ENCODE data around the gene MPP2.

MPP2 gene

GRCh38 chr17:43912635-43913304 is 5.4 kb upstream of the MPP2 start:
- no peak overlapping the region for H3K4me3 ChIP-seq (ENCODE audit: low read depth, low read length)
- no peak for DNase-seq (ENCODE audit: low read depth)
- no peak for TF ChIP-seq CTCF (IDR thresholded peaks at IDR 0.05; ENCODE audit: insufficient read depth, low read depth, low read length, missing control alignments)

- TF ChIP-seq CTCF (IDR thresholded peaks at IDR 0.05; ENCODE audit: insufficient read depth, low read depth, low read length, missing control alignments): no peak
- DNase-seq (ENCODE audit: low read depth): no peak
Measured at GRCh38 chr17:43911904-43912303, 4.6 kb upstream of the MPP2 start.

DNA sequence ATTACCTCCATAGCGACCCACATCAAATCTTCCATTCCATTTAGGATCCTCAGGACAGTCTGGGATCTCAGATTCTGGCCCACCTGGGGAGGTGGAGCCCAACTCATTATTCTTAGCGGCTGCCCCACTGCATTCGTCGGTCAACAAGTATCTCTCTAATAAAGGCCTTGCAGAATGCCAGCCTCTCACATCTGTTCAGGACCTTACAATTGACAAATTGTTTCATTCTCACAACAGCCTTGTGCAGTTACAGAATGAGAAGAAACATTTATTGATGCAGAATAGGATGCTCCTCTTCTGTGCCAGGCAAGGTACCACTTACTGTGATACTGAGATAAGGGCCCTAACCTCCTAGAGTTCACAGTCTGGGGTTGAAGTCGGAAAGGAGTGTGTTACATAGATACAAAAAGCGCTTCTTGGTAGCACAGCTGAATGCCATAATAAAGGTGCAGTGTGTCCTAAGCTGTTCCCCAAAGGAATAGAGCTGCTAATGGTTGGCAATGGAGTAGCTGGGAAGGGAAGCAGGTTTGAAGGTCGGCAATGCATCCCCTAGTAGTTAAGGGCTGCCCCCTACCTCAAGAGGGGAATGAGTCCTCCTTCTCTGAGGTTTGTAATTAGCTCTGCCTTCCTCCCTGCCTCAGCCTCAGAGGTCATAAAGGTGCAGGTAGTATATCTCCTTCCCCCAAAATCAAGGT is 2.3 kb upstream of the MPP2 start:
- no peak for TF ChIP-seq CTCF (IDR thresholded peaks at IDR 0.05; ENCODE audit: insufficient read depth, low read depth, low read length, missing control alignments)
- no peak for DNase-seq (ENCODE audit: low read depth)
- H3K4me3 ChIP-seq (ENCODE audit: low read depth, low read length): no peak overlapping the region

More at GRCh38 chr17:43911904-43912303, 4.6 kb upstream of the MPP2 start:
- H3K4me3 ChIP-seq (ENCODE audit: low read depth, low read length): no peak overlapping the region

DNA sequence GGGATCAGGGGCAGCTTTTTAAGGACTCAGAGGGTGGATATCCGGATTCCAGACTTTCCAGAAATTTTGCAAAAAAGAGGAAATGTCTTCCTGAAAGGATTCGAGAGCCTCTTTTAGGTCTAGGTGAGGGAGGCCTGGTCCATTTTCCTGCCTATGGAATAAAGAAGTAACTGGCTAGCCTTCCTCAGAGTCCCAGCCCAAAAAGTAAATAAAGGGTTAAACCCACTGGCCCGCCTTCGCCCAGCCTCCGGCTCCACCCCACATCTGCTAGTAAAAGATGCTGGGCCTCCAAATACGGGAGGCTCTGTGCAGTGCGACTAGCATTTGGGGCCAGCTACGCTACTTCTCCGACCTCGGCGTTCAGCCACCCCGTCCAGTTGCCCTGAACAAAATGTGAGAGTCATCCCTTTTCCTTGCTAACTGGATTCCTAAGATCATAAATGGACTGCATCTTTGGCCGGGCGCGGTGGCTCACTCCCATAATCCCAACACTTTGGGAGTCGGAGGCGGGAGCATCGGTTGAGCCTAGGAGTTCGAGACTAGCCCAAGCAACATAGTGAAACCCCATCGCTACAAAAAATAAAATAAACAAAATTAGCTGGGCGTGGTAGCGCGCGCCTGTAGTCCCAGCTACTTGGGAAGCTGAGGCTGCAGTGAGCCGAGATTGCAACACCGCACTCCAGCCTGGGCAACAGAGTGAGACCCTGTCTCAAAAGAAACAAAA is 824 bp upstream of the MPP2 start:
- peak; percentile 31 for DNase-seq (ENCODE audit: low read depth)
- TF ChIP-seq CTCF (IDR thresholded peaks at IDR 0.05; ENCODE audit: insufficient read depth, low read depth, low read length, missing control alignments): no peak
- no peak overlapping the region for H3K4me3 ChIP-seq (ENCODE audit: low read depth, low read length)

- no peak for DNase-seq (ENCODE audit: low read depth)
- TF ChIP-seq CTCF (IDR thresholded peaks at IDR 0.05; ENCODE audit: insufficient read depth, low read depth, low read length, missing control alignments): no peak
- H3K4me3 ChIP-seq (ENCODE audit: low read depth, low read length): no peak overlapping the region
Measured at GRCh38 chr17:43906951-43907424, 348 bp downstream of the MPP2 start.

- TF ChIP-seq CTCF (IDR thresholded peaks at IDR 0.05; ENCODE audit: insufficient read depth, low read depth, low read length, missing control alignments): no peak
- no peak for DNase-seq (ENCODE audit: low read depth)
- no peak overlapping the region for H3K4me3 ChIP-seq (ENCODE audit: low read depth, low read length)
Measured at GRCh38 chr17:43905985-43906852, 1.1 kb downstream of the MPP2 start.
